K562 (cell line): ENCODE results near the gene TFCP2. TPM values are rescaled to one million over a fixed set of nuclear protein-coding genes. Genes with fewer than 3 reads are reported as not detected.

Source experiments
- ATAC-seq: fragments of 200-7000 bp; cut with Tn5 transposase; 3 replicates; pipeline ENCODE4 v1.9.1; 2020; ENCODE audit warnings: moderate library complexity
- BruUV-seq: library from RNA; stranded (reverse); fragments of 400-500 nt; replicated peaks from 2 replicates; lab custom pipeline; 2021; lab: Mats Ljungman, UMichigan
- CTCF ChIA-PET: fragments of 300-600 bp; formaldehyde crosslinking; extraction: SDS; loops from one replicate; lab custom pipeline; 2021; ENCODE audit warnings: low intra/inter-chr PET ratio; lab: Yijun Ruan, JAX
- POLR2A ChIA-PET: fragments of 300-600, 350-650 bp; sonication (Branson Sonifier 250); formaldehyde crosslinking; extraction: SDS; loops from one replicate; lab custom pipeline; 2021; ENCODE audit warnings: antibody characterized with exemption, inconsistent platforms; lab: Yijun Ruan, JAX
- DNase-seq, 4 experiments: peaks; one replicate each; pipeline versions ENCODE4 v3.0.0 to v3.0.0-alpha.2; 2011 to 2018; ENCODE audit warnings: low spot score in 3 of 4, mixed read lengths in 3 of 4; ENCODE audit errors: extremely low read depth in 1 of 4
- FAIRE-seq: peaks from 2 replicates; lab custom pipeline; 2011; peaks lifted over from hg19 to GRCh38; lab: Jason Lieb, UNC
- H2AFZ ChIP-seq: 2 replicates; pipeline ENCODE4 v1.6.0; 2011; ENCODE audit warnings: low read depth, low read length, control low read depth, inconsistent platforms
- H3K27ac ChIP-seq: fragments of 200-600 bp; 3 replicates; pipeline ENCODE4 v1.8.0; 2011; ENCODE audit warnings: low read depth, mild to moderate bottlenecking, control low read depth, inconsistent platforms, low read length, moderate library complexity, mixed read lengths; ENCODE audit errors: extremely low read depth
- H3K27me3 ChIP-seq, 2 experiments: fragments of 300-600 bp in 1 of 2; 2 replicates in 1 of 2; 3 replicates in 1 of 2; pipeline versions ENCODE4 v1.6.0 to v1.8.0; 2011; ENCODE audit warnings: inconsistent platforms in 2 of 2, low read length in 2 of 2, mild to moderate bottlenecking in 1 of 2, mixed read lengths in 1 of 2, moderate library complexity in 1 of 2; ENCODE audit not compliant: control insufficient read depth in 2 of 2, insufficient read depth in 2 of 2
- H3K36me3 ChIP-seq: fragments of 300-600 bp; 3 replicates; pipeline ENCODE4 v1.8.0; 2011; ENCODE audit warnings: mild to moderate bottlenecking, low read length, inconsistent platforms; ENCODE audit not compliant: control insufficient read depth, insufficient read depth
- H3K4me1 ChIP-seq, 2 experiments: fragments of 200-600 bp in 1 of 2; replicated peaks in 1 of 2; 2 replicates in 1 of 2; 3 replicates in 1 of 2; pipeline versions ENCODE4 v1.5.1 to v1.8.0; 2011; ENCODE audit warnings: inconsistent platforms in 2 of 2, low read length in 2 of 2, mild to moderate bottlenecking in 1 of 2, mixed read lengths in 1 of 2, moderate library complexity in 1 of 2; ENCODE audit not compliant: control insufficient read depth in 2 of 2, insufficient read depth in 2 of 2
- H3K4me2 ChIP-seq: 2 replicates; pipeline ENCODE4 v1.6.1; 2011; ENCODE audit warnings: low read length, control low read depth, inconsistent platforms, mixed read lengths; ENCODE audit not compliant: insufficient read depth
- H3K4me3 ChIP-seq: fragments of 200-600 bp; sonication (generic), shearing (Covaris generic); 2 replicates; pipeline ENCODE4 v1.5.1; 2016; ENCODE audit warnings: control low read depth, inconsistent platforms
- H3K79me2 ChIP-seq: fragments of 200-600 bp; 3 replicates; pipeline ENCODE4 v1.8.0; 2011; ENCODE audit warnings: low read length, inconsistent platforms; ENCODE audit not compliant: control insufficient read depth, insufficient read depth
- H3K9ac ChIP-seq, 2 experiments: 2 replicates each; pipeline versions ENCODE4 v1.6.0 to v1.6.1; 2011; ENCODE audit warnings: low read depth in 2 of 2, low read length in 2 of 2, control low read depth in 1 of 2, inconsistent platforms in 1 of 2, mild to moderate bottlenecking in 1 of 2, mixed read lengths in 1 of 2; ENCODE audit not compliant: insufficient read depth in 1 of 2
- H3K9me1 ChIP-seq: one replicate; pipeline ENCODE4 v1.6.0; 2011; ENCODE audit warnings: inconsistent platforms, mild to moderate bottlenecking, low read length, moderate library complexity; ENCODE audit not compliant: control insufficient read depth, insufficient read depth
- H3K9me3 ChIP-seq: replicated peaks from 2 replicates; pipeline ENCODE4 v1.5.1; 2011; ENCODE audit warnings: low read depth, low read length, inconsistent platforms; ENCODE audit not compliant: control insufficient read depth, insufficient read depth
- H4K20me1 ChIP-seq: replicated peaks from 2 replicates; pipeline ENCODE4 v1.6.1; 2011; ENCODE audit warnings: low read length, inconsistent platforms, mixed read lengths; ENCODE audit not compliant: control insufficient read depth, insufficient read depth
- ARNT ChIP-seq, 2 experiments: fragments of 450-650 bp; IDR thresholded peaks; 2 replicates each; pipeline ENCODE4 v1.6.1; 2016; ENCODE audit warnings: mild to moderate bottlenecking in 1 of 2
- BCOR ChIP-seq: fragments of 450-650 bp; IDR thresholded peaks from 2 replicates; pipeline ENCODE4 v1.6.1; 2016
- BRF2 ChIP-seq: IDR thresholded peaks from 3 replicates; pipeline ENCODE4 v1.6.1; 2011; ENCODE audit warnings: borderline replicate concordance, mild to moderate bottlenecking; ENCODE audit not compliant: insufficient read length, insufficient read depth
- ETV6 ChIP-seq, 3 experiments: fragments of 150-350 bp in 1 of 3; sonication (generic) in 1 of 3; formaldehyde crosslinking in 1 of 3; IDR thresholded peaks; 2 replicates each; pipeline versions ENCODE4 v1.6.1 to v1.8.0; 2014 to 2022; ENCODE audit warnings: borderline replicate concordance in 2 of 3, low read depth in 2 of 3, antibody characterized with exemption in 1 of 3, low read length in 1 of 3, mild to moderate bottlenecking in 1 of 3, missing genetic modification reagents in 1 of 3
- FOXP1 ChIP-seq: sonication (generic); formaldehyde crosslinking; IDR thresholded peaks from 2 replicates; pipeline ENCODE4 v1.8.0; 2022; ENCODE audit warnings: mild to moderate bottlenecking, missing genetic modification reagents
- GTF3C2 ChIP-seq: IDR thresholded peaks from 3 replicates; pipeline ENCODE4 v1.6.1; 2011; ENCODE audit warnings: borderline replicate concordance, mild to moderate bottlenecking, moderate library complexity; ENCODE audit not compliant: insufficient read length; ENCODE audit errors: extremely low read depth
- KLF13 ChIP-seq: fragments of 450-650 bp; IDR thresholded peaks from 2 replicates; pipeline ENCODE4 v1.6.1; 2016; ENCODE audit warnings: missing genetic modification characterization, low read depth, mild to moderate bottlenecking, missing compliant biosample characterization, moderate library complexity, borderline replicate concordance
- MECOM ChIP-seq: fragments of 250-450 bp; sonication (Bioruptor Pico); IDR thresholded peaks from 2 replicates; pipeline ENCODE4 v1.8.0; 2022; ENCODE audit warnings: inconsistent platforms
- MTA2 ChIP-seq: fragments of 450-650 bp; IDR thresholded peaks from 2 replicates; pipeline ENCODE4 v1.6.1; 2016; ENCODE audit warnings: low read depth
- NFE2 ChIP-seq: IDR thresholded peaks from 2 replicates; pipeline ENCODE4 v1.6.1; 2014; ENCODE audit warnings: antibody characterized with exemption, low read depth
- POLR2G ChIP-seq: fragments of 200-400 bp; formaldehyde crosslinking; IDR thresholded peaks from 2 replicates; pipeline ENCODE4 v1.6.1; 2017; ENCODE audit warnings: low read depth, mild to moderate bottlenecking, antibody characterized with exemption, low read length, moderate library complexity
- PPARD ChIP-seq: fragments of 250-450 bp; sonication (Bioruptor Pico); IDR thresholded peaks from 2 replicates; pipeline ENCODE4 v1.8.0; 2022; ENCODE audit warnings: inconsistent platforms, mild to moderate bottlenecking, moderate library complexity
- RBM15 ChIP-seq: fragments of 200-400 bp; formaldehyde crosslinking; IDR thresholded peaks from 2 replicates; pipeline ENCODE4 v1.6.1; 2018; ENCODE audit warnings: mild to moderate bottlenecking, low read length, moderate library complexity; ENCODE audit not compliant: insufficient read depth
- SMAD2 ChIP-seq: fragments of 150-350 bp; IDR thresholded peaks from 2 replicates; pipeline ENCODE4 v1.6.1; 2014; ENCODE audit warnings: low read depth, mild to moderate bottlenecking, low read length
- SPI1 ChIP-seq: IDR thresholded peaks from 2 replicates; pipeline ENCODE4 v1.6.1; 2011; ENCODE audit warnings: low read depth, low read length, control low read depth, borderline replicate concordance
- TAL1 ChIP-seq: fragments of 450-650 bp; IDR thresholded peaks from 2 replicates; pipeline ENCODE4 v1.6.1; 2016; ENCODE audit warnings: mild to moderate bottlenecking
- ZNF121 ChIP-seq: sonication (generic); formaldehyde crosslinking; conservative IDR thresholded peaks from 2 replicates; pipeline ENCODE4 v1.8.0; 2022; ENCODE audit warnings: missing genetic modification reagents
- ZNF224 ChIP-seq: sonication (generic); formaldehyde crosslinking; IDR thresholded peaks from 2 replicates; pipeline ENCODE4 v1.8.0; 2022; ENCODE audit warnings: mild to moderate bottlenecking, missing genetic modification reagents
- WGBS: fragments of 100-300 bp; shearing (Covaris generic); methylation state at CpG from one replicate; pipeline ENCODE4 v1.1.6; 2016; ENCODE audit warnings: low coverage, mixed read lengths; ENCODE audit not compliant: insufficient coverage; ENCODE audit errors: missing lambda C conversion rate; 5-methylcytosine and 5-hydroxymethylcytosine counted together
- in situ Hi-C: fragments of 300-500 bp; cut with MboI; formaldehyde crosslinking; loops from 4 replicates; pipeline ENCODE4 v1.15.0; 2018; ENCODE audit warnings: inconsistent platforms, mixed read lengths
- intact Hi-C: fragments of 100-400 bp; cut with micrococcal nuclease; formaldehyde crosslinking; loops from 2 replicates; pipeline ENCODE4 v1.14.2; 2022
- polyA plus RNA-seq, 8 experiments: library from polyadenylated mRNA; depleted of rRNA in 4 of 8; stranded (reverse) in 5 of 8; unstranded in 3 of 8; fragments of >200 nt; fragmentation: Nextera tagmentation in 2 of 8; fragmentation: Illumina TruSeq in 1 of 8; extraction: Ambion mirVana in 2 of 8; extraction: Trizol in 1 of 8; gene quantifications; 2 replicates each; pipeline versions ENCODE4 v1.2.1 to v1.2.3, GENCODE V29; 2011 to 2014; ENCODE audit warnings: inconsistent platforms in 1 of 8, missing spikeins in 1 of 8
- total RNA-seq, 7 experiments: library from RNA; depleted of rRNA in 6 of 7; stranded (reverse); fragments of >200 nt in 6 of 7; fragmentation: Illumina TruSeq in 2 of 7; extraction: Trizol in 2 of 7; gene quantifications; 2 replicates each; pipeline versions ENCODE4 v1.2.1 to v1.2.3, GENCODE V29; 2011 to 2021; ENCODE audit warnings: low replicate concordance in 1 of 7

Gene TFCP2
- total and polyA plus RNA-seq, 9 of the 15 experiments (the other 6 are each of a cell fraction or from before 2014, with no cell fraction given), result 8.0 to 38.9 (median 19.3) TPM

GRCh38 chr12:51171884-51172514, 936 bp downstream of the TFCP2 start (continued):
- no peak for TF ChIP-seq RBM15
- TF ChIP-seq ARNT (IDR thresholded peaks at IDR 0.05), result no peak
- TF ChIP-seq MTA2, result 0 out of 2 replicates have a peak, but pooled peaks have one; percentile 11
- 0 out of 2 replicates have a peak, but pooled peaks have one; percentile 14 for TF ChIP-seq MECOM (CRISPR knock-in tag)
- peak; percentile 7 for TF ChIP-seq FOXP1
- TF ChIP-seq SPI1, result peak; percentile 76; the same call in 1 of the 2 replicates
- TF ChIP-seq ETV6 (IDR thresholded peaks at IDR 0.05; ENCODE audit: borderline replicate concordance in 1 of 2, low read depth in 2 of 2, low read length in 1 of 2), result no peak
- TF ChIP-seq ETV6 (CRISPR knock-in tag; IDR thresholded peaks at IDR 0.05; ENCODE audit: borderline replicate concordance), result 0 out of 2 replicates have a peak, but pooled peaks have one; percentile 54

- Histone ChIP-seq H3K9me3 (no peaks in the 10 kb centered on the region), H3K36me3 (peaks cover 17% of the 10 kb centered on the region; the same call in 2 of the 3 replicates), H4K20me1 (peaks cover 6% of the 10 kb centered on the region; the same call in 1 of the 2 replicates), H3K9ac (no peak overlapping the region), H3K4me3 (no peak overlapping the region), H3K4me2 (no peak overlapping the region), H3K4me1 (peaks cover 7 to 13% of the 10 kb centered on the region in 2 experiments; a peak in 4 of 5 replicates), H2AFZ (no peak overlapping the region), H3K27me3 (no peaks in the 10 kb centered on the region), H3K27ac (no peak overlapping the region), H3K9me1 (no peaks in the 10 kb centered on the region), H3K79me2 (peaks cover 73% of the 10 kb centered on the region)
- TF ChIP-seq POLR2G, result no peak
- no peak for TF ChIP-seq NFE2
- TF ChIP-seq SMAD2, result no peak
- peak; percentile 52; the same call in 1 of the 2 replicates for TF ChIP-seq BCOR
- no peak for TF ChIP-seq ZNF224
- TF ChIP-seq ZNF121 (CRISPR knock-in tag), result peak; percentile 80
- TF ChIP-seq TAL1, result no peak
- no peak for TF ChIP-seq PPARD (CRISPR knock-in tag)
- no peak for TF ChIP-seq KLF13 (tag)
- TF ChIP-seq BRF2, result no peak
- TF ChIP-seq GTF3C2, result no peak
- 69% methylated on average over 3 of the region's 3 CpGs for WGBS
- in situ Hi-C loops, result no loop called here
- intact Hi-C loops, result no loop called here
- ChIA-PET CTCF (no interaction called here), POLR2A (interaction anchor here (2.0 kb wide), 1 partner anchor 8 kb away, joined by 8 read pairs; the partner anchor contains the start of gene TFCP2)
- ATAC-seq (no peak), DNase-seq (no peak), FAIRE-seq (no peak)
- no TSS peak for BruUV-seq
Measured at GRCh38 chr12:51163795-51164194, 9.1 kb downstream of the TFCP2 start.
